HepG2 (cell line): ENCODE measurements around the gene SLC2A4. TPM values are rescaled to one million over a fixed set of nuclear protein-coding genes. Genes with fewer than 3 reads are reported as not detected.
A peak's percentile ranks its signal among the peaks of the same experiment; 100 is the strongest.

Experiments
- CHD2 ChIP-seq: IDR thresholded peaks from 2 replicates; pipeline ENCODE4 v1.6.1; 2011; ENCODE audit warnings: low read depth, low read length, improper control_type of control experiment
- EP300 ChIP-seq, 3 experiments: sonication (generic) in 1 of 3; formaldehyde crosslinking in 1 of 3; IDR thresholded peaks; 2 replicates each; pipeline versions ENCODE4 v1.5.1 to v1.6.1; 2011 to 2020; ENCODE audit warnings: low read depth in 2 of 3, low read length in 2 of 3, borderline replicate concordance in 1 of 3, improper control_type of control experiment in 1 of 3, mild to moderate bottlenecking in 1 of 3, missing genetic modification reagents in 1 of 3, moderate library complexity in 1 of 3
- GRHL1 ChIP-seq: sonication (generic); formaldehyde crosslinking; conservative IDR thresholded peaks from 2 replicates; pipeline ENCODE4 v1.8.0; 2022; ENCODE audit warnings: missing genetic modification reagents
- HMGA1 ChIP-seq: sonication (generic); formaldehyde crosslinking; conservative IDR thresholded peaks from 2 replicates; pipeline ENCODE4 v1.4.0; 2020; ENCODE audit warnings: missing genetic modification reagents
- HNRNPK ChIP-seq: fragments of 200-400 bp; formaldehyde crosslinking; IDR thresholded peaks from 2 replicates; pipeline ENCODE4 v1.6.1; 2018; ENCODE audit warnings: low read length, low read depth, moderate library complexity, mild to moderate bottlenecking; ENCODE audit not compliant: poor library complexity, severe bottlenecking
- HNRNPLL ChIP-seq: fragments of 200-400 bp; formaldehyde crosslinking; IDR thresholded peaks from 2 replicates; pipeline ENCODE4 v1.6.1; 2017; ENCODE audit warnings: mild to moderate bottlenecking, low read depth, low read length; ENCODE audit not compliant: poor library complexity, severe bottlenecking
- KMT2A ChIP-seq: sonication (generic); formaldehyde crosslinking; IDR thresholded peaks from 2 replicates; pipeline ENCODE4 v1.4.0; 2020; ENCODE audit warnings: missing genetic modification reagents
- NFAT5 ChIP-seq: sonication (generic); formaldehyde crosslinking; IDR thresholded peaks from 2 replicates; pipeline ENCODE4 v1.4.0; 2020; ENCODE audit warnings: missing genetic modification reagents
- NFRKB ChIP-seq: fragments of 450-650 bp; IDR thresholded peaks from 2 replicates; pipeline ENCODE4 v1.6.1; 2017
- PCBP1 ChIP-seq: fragments of 200-400 bp; formaldehyde crosslinking; IDR thresholded peaks from 2 replicates; pipeline ENCODE4 v1.6.1; 2017; ENCODE audit warnings: mild to moderate bottlenecking, low read depth, low read length, borderline replicate concordance
- SCMH1 ChIP-seq: sonication (generic); formaldehyde crosslinking; IDR thresholded peaks from 2 replicates; pipeline ENCODE4 v1.9.0; 2021; ENCODE audit warnings: missing genetic modification reagents, mild to moderate bottlenecking, borderline replicate concordance
- SETDB1 ChIP-seq: sonication (generic); formaldehyde crosslinking; IDR thresholded peaks from 2 replicates; pipeline ENCODE4 v1.5.1; 2020; ENCODE audit warnings: missing genetic modification reagents, mild to moderate bottlenecking, borderline replicate concordance
- THAP8 ChIP-seq: sonication (generic); formaldehyde crosslinking; IDR thresholded peaks from 2 replicates; pipeline ENCODE4 v1.5.1; 2020; ENCODE audit warnings: missing genetic modification reagents, mild to moderate bottlenecking, borderline replicate concordance
- YY1 ChIP-seq: IDR thresholded peaks from 2 replicates; pipeline ENCODE4 v1.6.1; 2011; ENCODE audit warnings: low read length, low read depth, moderate library complexity, mild to moderate bottlenecking; ENCODE audit not compliant: insufficient read depth, insufficient replicate concordance
- ZBTB14 ChIP-seq: sonication (generic); formaldehyde crosslinking; IDR thresholded peaks from 2 replicates; pipeline ENCODE4 v1.4.0; 2020; ENCODE audit warnings: missing genetic modification reagents
- ZMAT3 ChIP-seq: sonication (generic); formaldehyde crosslinking; conservative IDR thresholded peaks from 2 replicates; pipeline ENCODE4 v1.7.0; 2021; ENCODE audit warnings: missing genetic modification reagents
- ZNF160 ChIP-seq: sonication (generic); formaldehyde crosslinking; IDR thresholded peaks from 2 replicates; pipeline ENCODE4 v1.8.0; 2022; ENCODE audit warnings: mild to moderate bottlenecking, inconsistent platforms, missing genetic modification reagents
- ZNF589 ChIP-seq: sonication (generic); formaldehyde crosslinking; conservative IDR thresholded peaks from 2 replicates; pipeline ENCODE4 v1.8.0; 2022; ENCODE audit warnings: mild to moderate bottlenecking, moderate library complexity, missing genetic modification reagents
- ZNF614 ChIP-seq: IDR thresholded peaks from 2 replicates; pipeline ENCODE4 v1.6.1; 2018; ENCODE audit warnings: missing biosample characterization, missing genetic modification reagents, inconsistent platforms, borderline replicate concordance
- polyA plus RNA-seq, 8 experiments: library from polyadenylated mRNA; depleted of rRNA in 3 of 8; stranded (reverse) in 7 of 8; unstranded in 1 of 8; fragments of >200 nt; fragmentation: Illumina TruSeq in 4 of 8; extraction: Trizol in 4 of 8; gene quantifications; 2 replicates each; pipeline versions ENCODE4 v1.2.1 to v1.2.3, GENCODE V29; 2011 to 2016; ENCODE audit warnings: low read depth in 4 of 8, missing spikeins in 1 of 8, mixed read lengths in 1 of 8; ENCODE audit not compliant: insufficient read depth in 1 of 8
- total RNA-seq, 5 experiments: library from RNA; depleted of rRNA; stranded (reverse); fragments of >200 nt; fragmentation: Illumina TruSeq; extraction: Trizol; gene quantifications; 2 replicates each; pipeline ENCODE4 v1.2.3, GENCODE V29; 2016; ENCODE audit warnings: low read depth in 1 of 5

SLC2A4 gene
- total and polyA plus RNA-seq, 2 of the 13 experiments (the other 11 are each of a cell fraction or from before 2014, with no cell fraction given), result 4.9 to 5.8 TPM

GRCh38 chr17:7242717-7243452 is 38.6 kb upstream of the SLC2A4 start (continued):
- TF ChIP-seq ZBTB14 (CRISPR knock-in tag) (no peak; the same call in 1 of the 2 replicates), SETDB1 (no peak), ZNF160 (CRISPR knock-in tag) (peak; percentile 56; the same call in 1 of the 2 replicates), THAP8 (CRISPR knock-in tag) (no peak), ZMAT3 (CRISPR knock-in tag) (no peak; the same call in 1 of the 2 replicates), NFRKB (no peak), PCBP1 (peak; percentile 92), KMT2A (no peak), YY1 (peak; percentile 73), ZNF589 (CRISPR knock-in tag) (no peak; the same call in 1 of the 2 replicates), ZNF614 (CRISPR knock-in tag) (0 out of 2 replicates have a peak, but pooled peaks have one; percentile 62), CHD2 (peak; percentile 84), NFAT5 (no peak), SCMH1 (no peak), GRHL1 (CRISPR knock-in tag) (no peak), HMGA1 (CRISPR knock-in tag) (no peak), HNRNPLL (peak; percentile 98), HNRNPK (no peak), EP300 (IDR thresholded peaks at IDR 0.05; ENCODE audit: low read depth in 2 of 2, low read length in 2 of 2) (peak; percentile 48 to 53; a peak in 2 of 4 replicates), EP300 (CRISPR knock-in tag; IDR thresholded peaks at IDR 0.05; ENCODE audit: borderline replicate concordance) (peak; percentile 28; the same call in 1 of the 2 replicates)
